K562 (cell line): ENCODE results near the gene ZNF23. TPM values are rescaled to one million over a fixed set of nuclear protein-coding genes. Genes with fewer than 3 reads are reported as not detected.

Source experiments
- DLX4 ChIP-seq: fragments of 250-450 bp; sonication (Bioruptor Pico); IDR thresholded peaks from 2 replicates; pipeline ENCODE4 v1.6.1; 2021; ENCODE audit warnings: mild to moderate bottlenecking
- HDAC2 ChIP-seq: fragments of 450-650 bp; IDR thresholded peaks from 2 replicates; pipeline ENCODE4 v1.6.1; 2016; ENCODE audit warnings: mild to moderate bottlenecking
- KHSRP ChIP-seq: fragments of 450-650 bp; IDR thresholded peaks from 2 replicates; pipeline ENCODE4 v1.6.1; 2017
- RBM25 ChIP-seq: fragments of 200-400 bp; formaldehyde crosslinking; IDR thresholded peaks from 2 replicates; pipeline ENCODE4 v1.6.1; 2018; ENCODE audit warnings: low read length, low read depth, moderate library complexity; ENCODE audit not compliant: severe bottlenecking
- TAF1 ChIP-seq: IDR thresholded peaks from 2 replicates; pipeline ENCODE4 v1.6.1; 2011; ENCODE audit warnings: mild to moderate bottlenecking, low read length, moderate library complexity; ENCODE audit not compliant: insufficient read depth, control insufficient read depth, severe bottlenecking; ENCODE audit errors: extremely low read depth
- TRIM28 ChIP-seq: fragments of 450-650 bp; IDR thresholded peaks from 2 replicates; pipeline ENCODE4 v1.6.1; 2017
- ZBTB11 ChIP-seq, 3 experiments: fragments of 200-800 bp in 1 of 3; fragments of 250-450 bp in 1 of 3; fragments of 450-650 bp in 1 of 3; sonication (Bioruptor Pico) in 1 of 3; sonication (Bioruptor generic) in 1 of 3; formaldehyde crosslinking in 1 of 3; IDR thresholded peaks; 2 replicates each; pipeline versions ENCODE4 v1.6.1 to v1.8.0; 2016 to 2022; ENCODE audit warnings: mild to moderate bottlenecking in 2 of 3, missing genetic modification characterization in 2 of 3, missing compliant biosample characterization in 1 of 3, moderate library complexity in 1 of 3
- ZKSCAN8 ChIP-seq: fragments of 200-800 bp; sonication (Bioruptor generic); IDR thresholded peaks from 2 replicates; pipeline ENCODE4 v1.6.1; 2016; ENCODE audit warnings: missing genetic modification characterization, missing compliant biosample characterization
- ZNF512 ChIP-seq: IDR thresholded peaks from 2 replicates; pipeline ENCODE4 v1.6.1; 2016; ENCODE audit warnings: missing genetic modification characterization, missing compliant biosample characterization
- ZNF551 ChIP-seq: fragments of 250-450 bp; sonication (Bioruptor Pico); IDR thresholded peaks from 2 replicates; pipeline ENCODE4 v1.5.0; 2021; ENCODE audit warnings: mild to moderate bottlenecking, moderate library complexity
- ZNF75A ChIP-seq: fragments of 450-650 bp; formaldehyde crosslinking; IDR thresholded peaks from 2 replicates; pipeline ENCODE4 v1.4.0; 2020; ENCODE audit warnings: mild to moderate bottlenecking
- polyA plus RNA-seq, 8 experiments: library from polyadenylated mRNA; depleted of rRNA in 4 of 8; stranded (reverse) in 5 of 8; unstranded in 3 of 8; fragments of >200 nt; fragmentation: Nextera tagmentation in 2 of 8; fragmentation: Illumina TruSeq in 1 of 8; extraction: Ambion mirVana in 2 of 8; extraction: Trizol in 1 of 8; gene quantifications; 2 replicates each; pipeline versions ENCODE4 v1.2.1 to v1.2.3, GENCODE V29; 2011 to 2014; ENCODE audit warnings: inconsistent platforms in 1 of 8, missing spikeins in 1 of 8
- total RNA-seq, 7 experiments: library from RNA; depleted of rRNA in 6 of 7; stranded (reverse); fragments of >200 nt in 6 of 7; fragmentation: Illumina TruSeq in 2 of 7; extraction: Trizol in 2 of 7; gene quantifications; 2 replicates each; pipeline versions ENCODE4 v1.2.1 to v1.2.3, GENCODE V29; 2011 to 2021; ENCODE audit warnings: low replicate concordance in 1 of 7
- TF ChIP-seq, protein P1 (sequence below), 2 experiments: fragments of 450-650 bp in 1 of 2; sonication (generic) in 1 of 2; formaldehyde crosslinking in 1 of 2; IDR thresholded peaks; 2 replicates each; pipeline versions ENCODE4 v1.7.1 to v1.9.0; 2016 to 2022; ENCODE audit warnings: inconsistent platforms in 1 of 2, mild to moderate bottlenecking in 1 of 2, missing genetic modification reagents in 1 of 2

ZNF23 gene
- total and polyA plus RNA-seq, 9 of the 15 experiments (the other 6 are each of a cell fraction or from before 2014, with no cell fraction given) = 4.7 to 13.4 (median 11.2) TPM

- TF ChIP-seq, protein P1, sequence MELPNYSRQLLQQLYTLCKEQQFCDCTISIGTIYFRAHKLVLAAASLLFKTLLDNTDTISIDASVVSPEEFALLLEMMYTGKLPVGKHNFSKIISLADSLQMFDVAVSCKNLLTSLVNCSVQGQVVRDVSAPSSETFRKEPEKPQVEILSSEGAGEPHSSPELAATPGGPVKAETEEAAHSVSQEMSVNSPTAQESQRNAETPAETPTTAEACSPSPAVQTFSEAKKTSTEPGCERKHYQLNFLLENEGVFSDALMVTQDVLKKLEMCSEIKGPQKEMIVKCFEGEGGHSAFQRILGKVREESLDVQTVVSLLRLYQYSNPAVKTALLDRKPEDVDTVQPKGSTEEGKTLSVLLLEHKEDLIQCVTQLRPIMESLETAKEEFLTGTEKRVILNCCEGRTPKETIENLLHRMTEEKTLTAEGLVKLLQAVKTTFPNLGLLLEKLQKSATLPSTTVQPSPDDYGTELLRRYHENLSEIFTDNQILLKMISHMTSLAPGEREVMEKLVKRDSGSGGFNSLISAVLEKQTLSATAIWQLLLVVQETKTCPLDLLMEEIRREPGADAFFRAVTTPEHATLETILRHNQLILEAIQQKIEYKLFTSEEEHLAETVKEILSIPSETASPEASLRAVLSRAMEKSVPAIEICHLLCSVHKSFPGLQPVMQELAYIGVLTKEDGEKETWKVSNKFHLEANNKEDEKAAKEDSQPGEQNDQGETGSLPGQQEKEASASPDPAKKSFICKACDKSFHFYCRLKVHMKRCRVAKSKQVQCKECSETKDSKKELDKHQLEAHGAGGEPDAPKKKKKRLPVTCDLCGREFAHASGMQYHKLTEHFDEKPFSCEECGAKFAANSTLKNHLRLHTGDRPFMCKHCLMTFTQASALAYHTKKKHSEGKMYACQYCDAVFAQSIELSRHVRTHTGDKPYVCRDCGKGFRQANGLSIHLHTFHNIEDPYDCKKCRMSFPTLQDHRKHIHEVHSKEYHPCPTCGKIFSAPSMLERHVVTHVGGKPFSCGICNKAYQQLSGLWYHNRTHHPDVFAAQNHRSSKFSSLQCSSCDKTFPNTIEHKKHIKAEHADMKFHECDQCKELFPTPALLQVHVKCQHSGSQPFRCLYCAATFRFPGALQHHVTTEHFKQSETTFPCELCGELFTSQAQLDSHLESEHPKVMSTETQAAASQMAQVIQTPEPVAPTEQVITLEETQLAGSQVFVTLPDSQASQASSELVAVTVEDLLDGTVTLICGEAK (IDR thresholded peaks at IDR 0.05) = no peak
- TF ChIP-seq, protein P1 (CRISPR knock-in tag; IDR thresholded peaks at IDR 0.05) = no peak
- no peak for TF ChIP-seq TAF1
- TF ChIP-seq ZNF551 (CRISPR knock-in tag) = no peak
- peak; percentile 40 for TF ChIP-seq RBM25
- no peak for TF ChIP-seq HDAC2
- no peak for TF ChIP-seq ZNF512 (tag)
- TF ChIP-seq KHSRP = no peak
- peak; percentile 90 for TF ChIP-seq TRIM28
- no peak for TF ChIP-seq ZKSCAN8 (CRISPR knock-in tag)
- TF ChIP-seq ZBTB11 (CRISPR knock-in tag; IDR thresholded peaks at IDR 0.05) = no peak
- TF ChIP-seq DLX4 (CRISPR knock-in tag) = no peak
- TF ChIP-seq ZNF75A (CRISPR knock-in tag) = peak; percentile 97
Observed at GRCh38 chr16:71449020-71449419, 13.0 kb downstream of the ZNF23 start (continued).
